Measurements from ENCODE around the gene PCDHGB1. TPM values are rescaled to one million over a fixed set of nuclear protein-coding genes. Genes with fewer than 3 reads are reported as not detected.

Gene PCDHGB1
- total RNA-seq, 2 experiments from 2014 or later = not detected

DNA sequence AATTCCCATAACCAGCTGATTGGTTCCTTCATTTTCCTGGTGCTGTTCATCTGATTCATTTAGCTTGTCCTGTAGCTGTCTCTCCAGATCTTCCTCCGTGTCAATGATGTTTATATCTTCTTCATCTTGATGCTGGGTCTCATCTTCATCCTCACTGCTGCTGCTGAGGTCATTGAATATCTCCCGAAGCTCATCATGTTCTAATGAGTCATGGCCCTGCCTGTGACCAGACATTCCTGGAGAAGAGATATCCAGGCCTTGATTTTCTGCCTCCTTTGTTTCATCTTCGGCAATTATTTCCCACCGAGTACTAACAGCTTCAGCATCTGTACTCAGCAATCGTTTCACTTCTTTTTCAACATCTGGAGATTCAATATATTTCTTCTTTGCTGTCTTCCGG, 30.7 kb upstream of the PCDHGB1 start:
- TF ChIP-seq, protein P1, sequence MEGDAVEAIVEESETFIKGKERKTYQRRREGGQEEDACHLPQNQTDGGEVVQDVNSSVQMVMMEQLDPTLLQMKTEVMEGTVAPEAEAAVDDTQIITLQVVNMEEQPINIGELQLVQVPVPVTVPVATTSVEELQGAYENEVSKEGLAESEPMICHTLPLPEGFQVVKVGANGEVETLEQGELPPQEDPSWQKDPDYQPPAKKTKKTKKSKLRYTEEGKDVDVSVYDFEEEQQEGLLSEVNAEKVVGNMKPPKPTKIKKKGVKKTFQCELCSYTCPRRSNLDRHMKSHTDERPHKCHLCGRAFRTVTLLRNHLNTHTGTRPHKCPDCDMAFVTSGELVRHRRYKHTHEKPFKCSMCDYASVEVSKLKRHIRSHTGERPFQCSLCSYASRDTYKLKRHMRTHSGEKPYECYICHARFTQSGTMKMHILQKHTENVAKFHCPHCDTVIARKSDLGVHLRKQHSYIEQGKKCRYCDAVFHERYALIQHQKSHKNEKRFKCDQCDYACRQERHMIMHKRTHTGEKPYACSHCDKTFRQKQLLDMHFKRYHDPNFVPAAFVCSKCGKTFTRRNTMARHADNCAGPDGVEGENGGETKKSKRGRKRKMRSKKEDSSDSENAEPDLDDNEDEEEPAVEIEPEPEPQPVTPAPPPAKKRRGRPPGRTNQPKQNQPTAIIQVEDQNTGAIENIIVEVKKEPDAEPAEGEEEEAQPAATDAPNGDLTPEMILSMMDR (IDR thresholded peaks at IDR 0.05) = no peak
- intact Hi-C loops (cut with micrococcal nuclease) = no loop called here
- DNase-seq (no peak), ATAC-seq (no peak)
- Mint-ChIP-seq H3K4me1 (ENCODE audit: low read depth) (peaks cover 27% of the 10 kb centered on the region), H3K9me3 (peaks cover 50% of the 10 kb centered on the region), H3K36me3 (ENCODE audit: low read depth) (peaks cover 64% of the 10 kb centered on the region), H3K27me3 (no peaks in the 10 kb centered on the region), H3K27ac (peak overlapping the region; percentile 98), H3K4me3 (peak overlapping the region; percentile 95)
- CTCF ChIA-PET = interaction anchor here (1.0 to 3.5 kb wide), 22 partner anchors 8 to 248 kb away, joined by 3 to 36 read pairs (median 6); partner anchors contain the start of genes PCDHB11, PCDHGA1, PCDHGA10 and PCDHGA2
- POLR2A ChIA-PET = interaction anchor here (1.3 to 2.0 kb wide), 3 partner anchors 12 to 173 kb away, joined by 3 to 8 read pairs (median 4); no protein-coding TSS in a partner anchor

DNA sequence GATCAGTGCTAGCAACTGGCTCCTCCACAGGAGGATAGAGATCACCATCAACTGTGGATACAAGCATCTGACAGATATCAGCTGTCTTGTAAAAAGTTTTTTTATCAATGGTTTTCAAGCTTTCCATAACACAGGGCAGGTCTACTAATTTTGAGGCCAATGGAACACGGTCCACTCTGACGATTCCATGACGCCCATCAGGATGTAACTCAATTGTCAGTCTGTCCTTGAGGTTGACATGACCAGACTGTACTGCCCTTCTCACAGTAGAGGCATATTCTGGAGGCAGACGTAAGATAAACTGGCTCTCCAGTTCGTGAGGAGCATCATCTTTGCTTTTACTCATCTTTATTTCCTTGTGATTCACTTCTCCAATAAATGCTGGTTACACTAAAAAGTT, 30.2 kb upstream of the PCDHGB1 start:
- peaks cover 27% of the 10 kb centered on the region for H3K4me1 Mint-ChIP-seq (ENCODE audit: low read depth)
- peak overlapping the region; percentile 95 for H3K4me3 Mint-ChIP-seq
- H3K36me3 Mint-ChIP-seq (ENCODE audit: low read depth) = peaks cover 60% of the 10 kb centered on the region
- intact Hi-C loops (cut with micrococcal nuclease) = loop anchor here (10.0 kb wide), 2 partner anchors 195 to 245 kb away; no protein-coding TSS in a partner anchor
- H3K27me3 Mint-ChIP-seq = no peaks in the 10 kb centered on the region
- ChIA-PET CTCF (interaction anchor here (0.9 to 3.5 kb wide), 34 partner anchors 8 to 247 kb away, joined by 3 to 36 read pairs (median 5); partner anchors contain the start of genes PCDHB11, PCDHB12, PCDHGA1 and PCDHGA10), POLR2A (interaction anchor here (0.6 to 2.0 kb wide), 10 partner anchors 10 to 1650 kb away, joined by 3 to 8 read pairs (median 4); no protein-coding TSS in a partner anchor)
- ATAC-seq (no peak), DNase-seq (no peak)
- H3K9me3 Mint-ChIP-seq = peaks cover 46% of the 10 kb centered on the region
- H3K27ac Mint-ChIP-seq = peak overlapping the region; percentile 98
- TF ChIP-seq, protein P1 (IDR thresholded peaks at IDR 0.05) = no peak

DNA sequence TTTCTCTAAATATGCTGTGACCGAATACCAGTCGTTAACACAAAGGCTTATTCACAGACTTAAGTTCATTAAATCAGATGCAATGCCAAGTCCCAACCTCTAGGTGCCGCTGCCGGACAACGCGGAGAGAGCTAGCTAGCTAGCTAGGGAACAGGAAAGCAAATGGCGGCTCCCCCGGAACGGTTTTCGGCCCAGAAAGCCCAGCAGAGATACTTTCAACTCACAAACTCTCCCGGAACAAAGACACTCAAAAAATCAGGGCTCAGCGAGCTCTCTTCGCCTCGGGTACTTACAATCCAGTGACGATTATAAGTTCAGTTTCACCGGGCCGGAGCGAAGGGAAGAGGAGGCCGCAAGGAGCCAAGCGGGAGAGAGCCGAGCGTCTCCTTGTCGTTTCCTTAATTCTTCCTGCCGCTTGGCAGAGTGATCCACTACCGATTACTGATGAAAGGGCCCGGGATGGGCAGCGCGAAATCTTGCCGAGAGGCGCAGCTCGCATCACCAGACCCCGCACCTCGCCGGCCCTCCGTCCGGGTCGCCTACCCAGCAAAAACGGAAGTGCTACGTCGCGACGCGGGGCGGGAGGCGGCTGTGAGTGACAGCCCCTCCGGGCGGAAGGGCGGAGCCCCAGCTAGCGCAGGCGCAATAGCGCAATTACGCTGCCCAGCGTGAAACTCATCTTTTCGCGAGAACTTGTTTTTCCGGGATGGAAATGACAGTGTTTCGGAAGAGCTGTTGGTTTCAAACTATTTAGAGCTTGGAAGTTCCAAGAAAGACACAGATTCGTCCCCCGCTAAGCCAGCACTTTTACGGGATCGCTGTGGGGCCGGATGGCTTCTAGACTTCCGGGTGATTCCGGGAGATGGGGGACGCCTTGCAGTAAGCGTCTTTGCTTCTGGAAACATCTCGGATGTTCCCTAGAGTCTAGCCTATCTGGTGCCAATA, 29.4 kb upstream of the PCDHGB1 start, which contains the start of gene TAF7:
Gene TAF7, minus strand, starts transcription at position 560 of the 945 bp plus-strand sequence. CDS start 740 bp downstream, outside the sequence.
- ChIA-PET CTCF (interaction anchor here (0.6 to 3.5 kb wide), 41 partner anchors 9 to 316 kb away, joined by 3 to 36 read pairs (median 4); partner anchors contain the start of genes HDAC3, PCDHB11, PCDHB12 and PCDHB14), POLR2A (interaction anchor here (0.6 to 2.0 kb wide), 12 partner anchors 9 to 1651 kb away, joined by 3 to 8 read pairs (median 4); no protein-coding TSS in a partner anchor)
- DNase-seq (peak; percentile 93), ATAC-seq (peak; percentile 93)
- Mint-ChIP-seq H3K4me3 (peak within 1 kb of the TSS; percentile 95), H3K4me1 (ENCODE audit: low read depth) (peaks cover 25% of the 10 kb centered on the region), H3K27me3 (no peaks in the 10 kb centered on the region), H3K36me3 (ENCODE audit: low read depth) (peaks cover 52% of the 10 kb centered on the region), H3K9me3 (peaks cover 38% of the 10 kb centered on the region), H3K27ac (peak within 1 kb of the TSS; percentile 98)
- intact Hi-C loops (cut with micrococcal nuclease) = loop anchor here (10.0 kb wide), 2 partner anchors 194 to 244 kb away; no protein-coding TSS in a partner anchor
- TF ChIP-seq, protein P1 (IDR thresholded peaks at IDR 0.05) = peak; percentile 89

DNA sequence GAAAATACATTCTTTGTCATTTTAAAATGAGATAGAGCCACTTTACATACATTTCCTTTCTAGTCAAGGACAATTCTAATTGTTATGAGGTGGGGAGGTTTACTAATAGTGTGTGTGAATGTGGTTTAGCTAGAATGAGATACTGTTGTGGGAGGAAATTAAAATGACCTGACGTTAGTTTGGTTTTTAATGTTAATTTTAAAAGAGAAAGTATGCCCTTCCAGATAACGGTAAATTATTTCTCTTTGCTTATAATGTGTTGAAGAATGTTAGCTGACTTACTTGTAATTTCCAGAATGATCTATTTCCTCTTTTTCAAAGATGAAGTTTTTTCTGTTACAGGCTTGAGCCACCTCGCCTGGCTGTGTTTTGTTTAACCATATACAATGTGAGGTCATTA, 27.6 kb upstream of the PCDHGB1 start:
- Mint-ChIP-seq H3K27ac (no peak overlapping the region), H3K27me3 (peaks cover 3% of the 10 kb centered on the region), H3K36me3 (ENCODE audit: low read depth) (peaks cover 36% of the 10 kb centered on the region), H3K9me3 (peaks cover 34% of the 10 kb centered on the region), H3K4me1 (ENCODE audit: low read depth) (peaks cover 26% of the 10 kb centered on the region), H3K4me3 (no peak overlapping the region)
- DNase-seq (no peak), ATAC-seq (no peak)
- CTCF ChIA-PET = interaction anchor here (0.7 to 1.4 kb wide), 3 partner anchors 75 to 486 kb away, joined by 3 read pairs; no protein-coding TSS in a partner anchor
- POLR2A ChIA-PET = no interaction called here
- intact Hi-C loops (cut with micrococcal nuclease) = loop anchor here (10.0 kb wide), 2 partner anchors 193 to 243 kb away; no protein-coding TSS in a partner anchor
- TF ChIP-seq, protein P1 (IDR thresholded peaks at IDR 0.05) = no peak

All from activated CD8-positive, alpha-beta T cell treated with anti-CD3 and anti-CD28 coated beads for 36 hours (primary cell).